Glutamatergic neuron (in vitro differentiated cells): ENCODE measurements around the gene ESR1. TPM values are rescaled to one million over a fixed set of nuclear protein-coding genes. Genes with fewer than 3 reads are reported as not detected.

ENCODE experiments used
- DNase-seq: peaks from one replicate; pipeline ENCODE4 v3.0.0; 2022
- H3K27ac Mint-ChIP-seq: one replicate; pipeline ENCODE4 v1.8.0; 2020; ENCODE audit warnings: mild to moderate bottlenecking, mixed read lengths, inconsistent platforms; ENCODE audit not compliant: unreplicated experiment
- H3K27me3 Mint-ChIP-seq: one replicate; pipeline ENCODE4 v1.8.0; 2020; ENCODE audit warnings: mild to moderate bottlenecking, moderate library complexity, mixed read lengths, inconsistent platforms; ENCODE audit not compliant: unreplicated experiment
- H3K36me3 Mint-ChIP-seq: one replicate; pipeline ENCODE4 v1.8.0; 2020; ENCODE audit warnings: mild to moderate bottlenecking, mixed read lengths, inconsistent platforms; ENCODE audit not compliant: unreplicated experiment
- H3K4me1 Mint-ChIP-seq: one replicate; pipeline ENCODE4 v1.8.0; 2020; ENCODE audit warnings: mild to moderate bottlenecking, low read depth, mixed read lengths, inconsistent platforms; ENCODE audit not compliant: unreplicated experiment
- H3K4me3 Mint-ChIP-seq: one replicate; pipeline ENCODE4 v1.8.0; 2020; ENCODE audit warnings: mild to moderate bottlenecking, mixed read lengths, inconsistent platforms; ENCODE audit not compliant: unreplicated experiment
- H3K9me3 Mint-ChIP-seq: one replicate; pipeline ENCODE4 v1.8.0; 2020; ENCODE audit warnings: mild to moderate bottlenecking, moderate library complexity, mixed read lengths, inconsistent platforms; ENCODE audit not compliant: unreplicated experiment
- CTCF ChIP-seq: fragments of 200-600 bp; sonication (generic); IDR thresholded peaks from one replicate; pipeline ENCODE4 v1.5.0; 2021; ENCODE audit not compliant: partially characterized antibody, unreplicated experiment
- total RNA-seq: library from RNA; stranded (reverse); fragmentation: NEBNext Ultra II Directional; extraction: Animal tissue kit (Norgen Biotek cat#: 25700); gene quantifications from one replicate; pipeline ENCODE4 v1.2.1, GENCODE V29; 2021; ENCODE audit not compliant: unreplicated experiment

Gene ESR1
- total RNA-seq, 1 donor from 2014 or later: not detected

- H3K4me3 Mint-ChIP-seq: no peak overlapping the region
- H3K27me3 Mint-ChIP-seq: no peaks in the 10 kb centered on the region
- H3K36me3 Mint-ChIP-seq: no peaks in the 10 kb centered on the region
- no peak for DNase-seq
- no peaks in the 10 kb centered on the region for H3K9me3 Mint-ChIP-seq
- H3K27ac Mint-ChIP-seq: no peak overlapping the region
- H3K4me1 Mint-ChIP-seq: no peaks in the 10 kb centered on the region
- no peak for TF ChIP-seq CTCF
These were observed 191.3 kb downstream of the ESR1 start for GRCh38 chr6:151998784-151999183.

- Mint-ChIP-seq H3K9me3 (no peaks in the 10 kb centered on the region), H3K27me3 (no peaks in the 10 kb centered on the region), H3K27ac (no peak overlapping the region), H3K4me1 (no peaks in the 10 kb centered on the region), H3K36me3 (no peaks in the 10 kb centered on the region), H3K4me3 (no peak overlapping the region)
- DNase-seq: no peak
- no peak for TF ChIP-seq CTCF
These were observed 191.7 kb downstream of the ESR1 start for GRCh38 chr6:151999194-151999593.

- TF ChIP-seq CTCF: no peak
- Mint-ChIP-seq H3K27ac (no peak overlapping the region), H3K4me3 (no peak overlapping the region), H3K36me3 (no peaks in the 10 kb centered on the region), H3K27me3 (no peaks in the 10 kb centered on the region), H3K4me1 (no peaks in the 10 kb centered on the region), H3K9me3 (no peaks in the 10 kb centered on the region)
- DNase-seq: no peak
These were observed 193.9 kb downstream of the ESR1 start for GRCh38 chr6:152001408-152001807.

GRCh38 chr6:152002306-152002705 is 194.8 kb downstream of the ESR1 start:
- H3K9me3 Mint-ChIP-seq: no peaks in the 10 kb centered on the region
- no peaks in the 10 kb centered on the region for H3K36me3 Mint-ChIP-seq
- no peak for TF ChIP-seq CTCF
- DNase-seq: no peak
- H3K4me1 Mint-ChIP-seq: no peaks in the 10 kb centered on the region
- H3K4me3 Mint-ChIP-seq: no peak overlapping the region
- no peaks in the 10 kb centered on the region for H3K27me3 Mint-ChIP-seq
- H3K27ac Mint-ChIP-seq: no peak overlapping the region

- no peaks in the 10 kb centered on the region for H3K4me1 Mint-ChIP-seq
- no peak for DNase-seq
- no peak for TF ChIP-seq CTCF
- no peaks in the 10 kb centered on the region for H3K27me3 Mint-ChIP-seq
- H3K4me3 Mint-ChIP-seq: no peak overlapping the region
- no peaks in the 10 kb centered on the region for H3K36me3 Mint-ChIP-seq
- no peaks in the 10 kb centered on the region for H3K9me3 Mint-ChIP-seq
- no peak overlapping the region for H3K27ac Mint-ChIP-seq
These were observed 196.6 kb downstream of the ESR1 start for GRCh38 chr6:152004036-152004566.
